ENCODE results near the gene GATA5. TPM values are rescaled to one million over a fixed set of nuclear protein-coding genes. Genes with fewer than 3 reads are reported as not detected.

Gene GATA5
- polyA plus RNA-seq, 4 donors = 2.1 to 7.7 (median 6.3) TPM

GRCh38 chr20:62458275-62459251 is 17.2 kb downstream of the GATA5 start:
- DNase-seq (ENCODE audit: low read depth in 4 of 4, low spot score in 3 of 4) = no peak

DNA sequence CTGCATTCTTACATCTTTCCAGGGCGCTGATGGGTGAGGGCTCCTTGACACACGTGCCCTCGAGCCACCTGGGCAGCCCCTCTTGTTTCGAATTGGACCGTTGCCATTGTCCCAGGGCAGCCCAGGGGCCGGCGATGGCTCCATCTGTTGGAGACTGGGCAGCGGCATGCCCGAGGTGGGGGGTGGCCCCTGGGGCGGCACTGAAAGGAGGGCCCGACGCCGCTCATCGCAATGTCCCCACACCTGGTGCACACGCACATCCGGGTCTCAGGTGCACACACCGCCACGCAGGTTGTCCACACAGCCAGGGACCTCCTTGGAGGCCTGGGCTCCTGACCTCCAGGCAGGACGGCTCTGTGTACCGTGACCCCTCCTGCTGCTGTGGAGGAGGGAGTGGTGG is 18.0 kb downstream of the GATA5 start:
- DNase-seq (ENCODE audit: low read depth in 4 of 4, low spot score in 3 of 4) = no peak

DNA sequence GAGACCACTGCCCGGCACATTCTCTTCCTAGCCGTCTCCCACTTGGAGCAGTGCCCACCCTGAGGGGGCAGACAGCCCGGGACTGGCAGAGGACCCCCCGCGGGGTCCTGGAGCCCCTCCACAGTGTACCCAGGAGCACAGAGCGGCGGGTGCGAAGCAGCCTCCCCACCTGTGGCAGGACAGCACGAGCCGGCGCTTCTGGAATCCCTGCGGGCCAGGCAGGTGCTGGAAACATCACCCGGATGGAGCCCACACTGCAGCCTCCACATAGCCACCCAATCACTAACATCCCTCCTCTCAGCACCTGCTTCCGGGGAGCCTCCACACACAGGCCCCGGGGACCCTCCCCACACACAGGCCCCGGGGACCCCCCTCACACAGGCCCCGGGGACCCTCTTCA is 18.7 kb downstream of the GATA5 start:
- DNase-seq (ENCODE audit: low read depth in 4 of 4, low spot score in 3 of 4) = no peak

DNA sequence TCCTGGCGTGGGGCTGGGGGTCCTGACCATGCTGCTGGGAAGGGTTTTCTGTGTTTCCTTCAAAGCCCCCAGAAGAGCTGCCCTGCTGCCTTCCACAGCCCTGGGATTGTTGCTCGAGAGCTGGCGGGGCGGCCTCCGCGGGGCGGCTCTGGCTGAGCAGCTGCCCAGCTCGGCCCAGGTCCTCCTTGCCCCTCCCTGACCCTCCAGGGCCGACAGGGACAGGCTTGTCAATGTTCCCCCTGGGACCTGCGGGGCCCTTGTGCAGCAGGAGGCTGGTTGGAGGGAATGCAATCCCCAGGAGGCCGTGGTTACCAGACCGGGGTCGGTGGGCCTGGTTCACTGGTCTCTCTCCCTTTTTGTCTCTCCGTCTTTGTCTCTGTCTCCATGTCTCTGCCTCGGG is 19.9 kb downstream of the GATA5 start:
- no peak for DNase-seq (ENCODE audit: low read depth in 4 of 4, low spot score in 3 of 4)

- no peak for DNase-seq (ENCODE audit: low read depth in 4 of 4, low spot score in 3 of 4)
These were observed 20.7 kb downstream of the GATA5 start for GRCh38 chr20:62454904-62455636.

DNA sequence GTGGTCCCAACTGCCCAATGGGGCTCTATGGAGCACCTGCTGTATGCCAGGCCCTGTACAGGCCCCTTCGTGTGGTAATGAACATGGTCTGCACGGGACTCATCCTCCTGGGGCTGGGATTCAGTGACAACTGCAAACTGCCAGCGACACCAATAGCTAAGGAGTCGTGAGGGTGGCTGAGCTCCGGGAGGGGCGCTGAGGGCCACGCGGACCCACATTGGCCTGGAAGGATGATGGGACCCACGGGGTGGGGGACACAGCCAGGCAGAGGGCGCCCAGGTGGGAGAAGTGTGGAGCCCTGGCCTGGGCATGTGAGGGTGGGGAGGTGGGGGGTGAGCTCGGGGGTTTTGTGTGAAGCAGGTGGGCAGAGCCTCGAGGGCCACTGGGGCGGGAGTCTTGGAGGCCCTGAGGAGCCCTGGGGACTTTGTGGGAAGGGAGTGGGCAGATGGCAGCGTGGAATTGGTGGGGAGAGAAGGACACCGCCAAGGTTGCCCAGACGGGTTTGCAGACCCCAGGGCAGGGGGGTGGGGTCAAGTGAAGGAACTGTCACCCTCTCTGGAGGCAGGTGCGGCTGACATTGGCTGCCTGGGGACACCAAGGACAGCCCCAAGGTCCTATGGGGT is 22.5 kb downstream of the GATA5 start:
- DNase-seq (ENCODE audit: low read depth in 4 of 4, low spot score in 3 of 4) = no peak

DNA sequence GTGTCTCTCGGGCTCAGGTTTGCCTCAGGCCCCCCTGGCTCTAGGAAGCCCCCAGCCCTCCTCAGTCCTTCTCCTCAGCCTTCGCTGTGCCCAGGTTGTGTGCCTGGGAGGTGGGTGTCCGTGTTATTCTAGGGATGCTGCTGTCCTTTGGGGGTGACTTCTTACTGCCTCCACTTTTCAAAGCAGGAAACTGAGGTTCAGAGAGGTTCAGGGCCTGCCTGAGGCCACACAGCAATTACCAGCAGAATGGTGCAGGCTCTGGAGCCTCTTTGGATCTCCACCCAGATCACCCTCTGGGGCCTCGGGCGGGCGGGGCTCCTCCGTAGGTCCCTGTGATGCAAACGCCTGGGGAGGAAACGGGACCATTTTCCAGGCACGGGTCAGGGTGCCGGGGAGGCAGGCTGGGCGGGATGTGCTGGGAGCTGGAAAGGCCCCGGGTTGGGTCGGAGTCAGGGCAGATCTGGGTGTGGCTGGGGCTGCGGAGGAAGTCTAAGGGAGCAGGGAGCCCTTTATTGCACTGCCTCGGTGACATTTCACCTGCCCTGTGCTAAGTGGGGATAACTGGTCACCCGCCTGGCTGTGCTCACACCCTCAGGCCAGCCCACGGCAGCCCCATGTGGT is 23.2 kb downstream of the GATA5 start:
- DNase-seq (ENCODE audit: low read depth in 4 of 4, low spot score in 3 of 4) = no peak

GRCh38 chr20:62451970-62452369 is 23.8 kb downstream of the GATA5 start:
- no peak for DNase-seq (ENCODE audit: low read depth in 4 of 4, low spot score in 3 of 4)

DNA sequence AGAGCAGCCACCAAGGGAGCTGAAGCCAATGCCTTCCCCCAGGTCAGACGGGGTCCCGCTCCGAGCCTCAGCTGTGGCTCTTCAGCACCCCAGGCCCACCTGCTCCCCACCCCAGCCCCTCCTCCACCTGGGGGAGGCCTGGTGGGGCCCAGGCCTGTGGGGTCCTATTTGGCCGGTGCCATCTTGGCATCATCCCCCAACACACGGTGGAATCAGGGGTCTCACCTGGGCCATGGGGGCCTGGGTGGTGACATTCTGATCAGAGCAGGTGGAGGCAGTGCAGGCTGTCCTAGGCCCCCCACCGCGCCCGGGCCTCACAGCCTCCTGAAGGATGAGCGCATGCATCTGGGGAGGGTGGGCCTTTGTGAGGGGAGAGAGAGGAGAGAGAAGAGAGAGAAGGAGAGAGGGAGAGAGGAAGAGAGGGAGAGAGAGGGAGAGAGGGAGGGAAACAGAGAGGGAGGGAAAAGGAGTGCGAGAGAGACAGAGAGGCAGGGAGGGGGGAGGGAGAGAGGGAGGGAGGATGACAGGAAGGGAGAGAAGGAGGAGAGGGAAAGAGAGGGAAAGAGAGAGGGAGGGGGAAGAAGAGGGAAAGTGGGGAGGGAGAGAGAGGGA is 24.5 kb downstream of the GATA5 start:
- no peak for DNase-seq (ENCODE audit: low read depth in 4 of 4, low spot score in 3 of 4)

DNA sequence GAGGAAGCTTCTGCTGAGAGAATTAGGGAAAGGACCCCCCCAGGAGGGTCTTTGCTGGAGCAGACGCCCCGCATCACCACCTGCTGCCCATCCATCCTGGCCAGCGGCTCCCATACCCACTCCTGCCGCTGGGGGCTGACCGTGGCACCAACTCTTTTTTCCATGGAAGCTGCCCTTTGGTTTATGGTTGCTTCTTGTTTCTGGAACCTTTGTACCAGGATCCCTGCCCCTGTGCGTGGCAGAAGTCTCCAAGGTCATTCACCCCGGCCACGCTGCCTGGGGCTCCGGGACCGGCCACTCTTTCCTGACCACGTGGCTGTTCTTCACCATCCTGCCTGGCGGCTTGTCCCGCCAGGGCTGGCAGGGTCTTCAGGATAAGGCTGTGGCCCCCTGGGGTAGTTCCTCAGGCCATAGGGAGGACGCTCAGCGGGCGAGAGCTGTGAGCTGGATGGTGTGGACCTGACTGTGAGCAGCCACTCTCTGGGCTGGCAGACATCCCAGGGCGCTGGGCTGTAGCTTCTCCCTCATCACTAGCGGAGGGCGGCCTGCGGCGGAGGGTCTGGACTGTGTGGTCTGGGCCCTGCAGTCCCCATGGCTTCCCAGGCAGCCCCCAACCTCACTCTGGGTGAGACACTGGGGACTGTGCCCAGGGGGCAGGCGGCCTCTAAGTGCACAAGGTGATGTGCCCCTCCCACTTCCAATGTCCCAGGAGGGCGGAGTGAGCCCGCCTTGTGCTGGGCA is 25.7 kb downstream of the GATA5 start:
- no peak for DNase-seq (ENCODE audit: low read depth in 4 of 4, low spot score in 3 of 4)

- DNase-seq (ENCODE audit: low read depth in 4 of 4, low spot score in 3 of 4) = no peak
These were observed 27.0 kb downstream of the GATA5 start for GRCh38 chr20:62448788-62449187.

- no peak for DNase-seq (ENCODE audit: low read depth in 4 of 4, low spot score in 3 of 4)
These were observed 27.8 kb downstream of the GATA5 start for GRCh38 chr20:62448038-62448437.

DNA sequence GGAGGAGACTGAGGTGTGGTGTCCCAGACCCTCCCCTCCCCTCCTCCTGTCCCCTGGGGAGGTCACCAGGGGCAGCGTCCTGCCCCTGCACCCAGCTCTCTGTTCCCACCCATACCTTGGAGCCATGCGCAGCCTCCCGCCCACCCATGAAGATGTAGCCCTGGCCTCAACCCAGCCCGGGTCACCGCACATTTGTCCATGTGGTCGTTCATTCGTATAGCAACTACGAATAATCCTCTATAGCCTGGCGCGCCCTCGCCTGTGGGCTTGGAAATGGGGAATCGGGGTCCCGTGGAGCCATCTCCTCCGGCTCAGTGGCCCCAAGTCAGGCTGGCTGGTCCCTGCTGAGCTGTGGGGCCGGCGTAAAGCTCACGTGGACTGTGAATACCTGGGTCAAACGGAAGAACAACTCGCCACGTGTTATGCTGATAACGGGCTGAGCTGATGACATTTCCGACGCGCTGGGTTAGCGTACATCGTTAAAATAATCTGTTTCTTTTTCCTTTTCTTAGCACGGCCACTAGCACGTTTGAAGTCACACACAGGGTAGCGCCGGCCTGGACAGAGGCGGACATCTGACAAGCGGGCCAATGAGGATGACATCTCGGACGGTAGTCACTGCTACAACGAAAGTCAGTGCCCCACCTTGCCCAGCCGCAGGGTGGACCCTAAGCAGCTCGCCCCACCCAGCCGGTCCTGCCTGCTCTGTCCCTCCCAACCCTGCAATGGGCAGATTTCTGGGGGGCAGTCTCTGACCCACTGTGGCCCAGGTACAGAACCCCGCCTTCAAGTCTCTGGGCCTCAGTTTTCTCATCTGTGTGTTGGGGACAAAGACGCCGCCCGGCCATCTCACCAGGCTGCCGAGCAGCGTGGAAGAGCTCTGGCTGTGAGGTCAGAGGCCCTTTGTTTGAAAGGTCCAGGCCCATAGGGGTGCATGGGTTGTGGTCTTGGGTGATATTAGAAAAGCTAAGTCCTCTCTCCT is 28.6 kb downstream of the GATA5 start:
- no peak for DNase-seq (ENCODE audit: low read depth in 4 of 4, low spot score in 3 of 4)

DNA sequence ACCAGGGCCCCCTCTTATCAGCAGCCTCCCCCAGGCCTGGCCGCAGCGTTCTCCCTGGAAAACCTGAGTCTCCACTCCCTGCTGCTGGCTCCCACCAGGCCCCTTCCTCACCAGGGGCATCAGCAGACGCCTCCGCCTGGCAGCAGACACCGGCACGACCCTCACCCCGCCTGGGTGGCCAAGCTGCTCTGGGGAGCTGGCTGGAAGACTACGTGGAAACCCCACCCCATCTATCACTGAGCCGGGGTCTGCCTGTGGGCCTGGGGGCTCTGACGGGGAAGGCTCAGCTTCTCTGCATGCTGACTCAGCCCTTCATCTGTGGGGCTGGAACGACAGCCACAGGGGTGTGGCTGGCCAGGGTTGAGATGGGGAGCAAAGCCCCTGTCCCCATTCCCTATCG is 29.3 kb downstream of the GATA5 start:
- no peak for DNase-seq (ENCODE audit: low read depth in 4 of 4, low spot score in 3 of 4)

- no peak for DNase-seq (ENCODE audit: low read depth in 4 of 4, low spot score in 3 of 4)
These were observed 30.0 kb downstream of the GATA5 start for GRCh38 chr20:62445553-62446340.

DNA sequence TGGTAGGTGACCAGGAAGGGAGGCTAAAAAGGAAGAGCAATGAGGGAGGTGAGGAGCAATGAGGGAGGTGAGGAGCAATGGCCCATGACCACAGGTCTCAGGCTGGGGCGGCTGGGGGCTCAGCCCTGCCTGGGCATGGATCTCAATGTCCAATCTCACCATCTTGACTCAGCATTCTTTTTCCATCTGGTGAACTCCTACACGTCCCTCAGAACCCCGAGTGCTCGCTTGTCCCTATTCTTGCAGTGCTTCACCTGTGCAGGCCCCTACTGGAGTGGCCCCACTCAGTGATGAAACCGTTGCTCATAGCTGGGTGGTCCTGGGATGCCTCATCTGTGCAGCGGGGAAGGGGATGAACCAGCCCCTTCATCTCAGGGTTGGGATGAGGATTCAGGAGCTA is 31.5 kb downstream of the GATA5 start:
- DNase-seq (ENCODE audit: low read depth in 4 of 4, low spot score in 3 of 4) = no peak

DNA sequence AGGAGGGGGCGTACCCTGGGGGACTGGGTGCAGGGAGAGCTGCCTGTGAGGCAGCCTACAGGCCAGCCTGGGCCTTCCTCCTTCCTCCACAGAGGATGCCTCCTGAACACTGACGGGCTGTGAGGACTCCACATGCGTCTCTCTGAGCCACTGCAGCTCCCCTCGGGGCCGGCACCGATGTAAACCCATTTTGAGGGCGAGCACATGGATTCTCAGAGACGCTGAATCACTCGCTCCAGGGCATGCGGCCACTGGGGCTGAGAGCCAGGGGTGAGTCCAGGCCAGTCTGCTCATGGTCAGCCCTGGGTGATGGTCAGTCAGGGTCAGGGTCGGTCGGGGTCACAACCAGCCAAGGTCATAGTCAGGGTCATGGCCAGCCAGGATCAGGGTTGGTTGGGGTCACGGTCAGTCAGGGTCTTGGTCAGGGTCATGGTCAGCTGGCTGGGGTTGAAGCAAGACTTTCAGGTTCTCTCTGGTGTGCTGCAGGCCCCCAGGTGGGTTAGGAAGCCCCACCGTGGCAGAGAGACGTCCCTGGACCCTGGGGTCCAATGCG is 33.7 kb downstream of the GATA5 start:
- DNase-seq (ENCODE audit: low read depth in 4 of 4, low spot score in 3 of 4) = no peak

DNA sequence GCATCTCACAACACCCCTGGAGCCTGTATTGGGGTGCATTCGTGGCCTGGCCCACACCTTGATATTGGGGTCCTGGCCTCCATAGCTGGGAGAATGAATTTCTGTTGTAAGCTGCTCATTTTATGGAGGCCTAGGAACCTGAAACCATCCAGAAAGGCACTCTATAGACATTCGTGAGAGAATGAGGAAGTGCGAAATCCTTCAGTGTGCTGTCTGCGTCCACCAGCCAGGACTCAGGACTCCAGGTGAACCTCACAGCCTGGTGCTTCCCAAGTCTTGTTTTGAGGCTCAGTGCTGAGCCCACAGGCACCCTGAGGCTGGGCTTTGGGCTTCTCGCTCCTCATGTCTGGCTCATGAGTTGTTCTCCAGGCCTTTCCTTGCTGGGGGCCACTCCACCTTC is 36.6 kb downstream of the GATA5 start:
- DNase-seq (ENCODE audit: low read depth in 4 of 4, low spot score in 3 of 4) = no peak

All from left renal pelvis (tissue), 4 donors.